ENCODE data around the gene TNNT2. TPM values are rescaled to one million over a fixed set of nuclear protein-coding genes. Genes with fewer than 3 reads are reported as not detected.

The TNNT2 gene
- total RNA-seq, 1 donor from 2014 or later = 21.3 TPM

DNA sequence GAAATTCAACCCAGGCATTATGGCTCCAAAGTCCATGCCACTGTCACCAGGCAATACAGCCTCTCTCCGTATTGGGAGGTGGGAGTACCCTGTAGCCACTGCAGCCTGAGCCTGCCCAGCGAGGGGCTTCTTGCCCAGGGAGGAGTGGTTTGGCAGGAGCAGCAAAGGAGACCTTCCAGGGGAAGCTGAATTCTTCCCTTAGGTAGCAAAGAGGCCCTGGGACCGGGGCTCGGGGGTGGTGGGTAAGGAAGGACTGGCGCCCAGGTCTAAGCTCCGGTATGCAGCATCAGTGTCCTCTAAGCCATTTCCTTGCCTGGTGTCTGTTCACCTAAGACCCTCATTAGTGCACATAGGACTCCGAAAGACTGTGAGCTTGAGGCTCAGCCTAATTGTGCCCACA, 17.0 kb downstream of the TNNT2 start:
- Mint-ChIP-seq H3K4me3 (no peak overlapping the region), H3K9me3 (no peaks in the 10 kb centered on the region), H3K27me3 (peaks cover 3% of the 10 kb centered on the region), H3K4me1 (ENCODE audit: unreplicated experiment) (no peaks in the 10 kb centered on the region), H3K27ac (no peak overlapping the region), H3K36me3 (no peaks in the 10 kb centered on the region)
- TF ChIP-seq, protein P1, sequence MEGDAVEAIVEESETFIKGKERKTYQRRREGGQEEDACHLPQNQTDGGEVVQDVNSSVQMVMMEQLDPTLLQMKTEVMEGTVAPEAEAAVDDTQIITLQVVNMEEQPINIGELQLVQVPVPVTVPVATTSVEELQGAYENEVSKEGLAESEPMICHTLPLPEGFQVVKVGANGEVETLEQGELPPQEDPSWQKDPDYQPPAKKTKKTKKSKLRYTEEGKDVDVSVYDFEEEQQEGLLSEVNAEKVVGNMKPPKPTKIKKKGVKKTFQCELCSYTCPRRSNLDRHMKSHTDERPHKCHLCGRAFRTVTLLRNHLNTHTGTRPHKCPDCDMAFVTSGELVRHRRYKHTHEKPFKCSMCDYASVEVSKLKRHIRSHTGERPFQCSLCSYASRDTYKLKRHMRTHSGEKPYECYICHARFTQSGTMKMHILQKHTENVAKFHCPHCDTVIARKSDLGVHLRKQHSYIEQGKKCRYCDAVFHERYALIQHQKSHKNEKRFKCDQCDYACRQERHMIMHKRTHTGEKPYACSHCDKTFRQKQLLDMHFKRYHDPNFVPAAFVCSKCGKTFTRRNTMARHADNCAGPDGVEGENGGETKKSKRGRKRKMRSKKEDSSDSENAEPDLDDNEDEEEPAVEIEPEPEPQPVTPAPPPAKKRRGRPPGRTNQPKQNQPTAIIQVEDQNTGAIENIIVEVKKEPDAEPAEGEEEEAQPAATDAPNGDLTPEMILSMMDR (conservative IDR thresholded peaks at IDR 0.05) = no peak
- no peak for DNase-seq (ENCODE audit: extremely low spot score, unreplicated experiment)

DNA sequence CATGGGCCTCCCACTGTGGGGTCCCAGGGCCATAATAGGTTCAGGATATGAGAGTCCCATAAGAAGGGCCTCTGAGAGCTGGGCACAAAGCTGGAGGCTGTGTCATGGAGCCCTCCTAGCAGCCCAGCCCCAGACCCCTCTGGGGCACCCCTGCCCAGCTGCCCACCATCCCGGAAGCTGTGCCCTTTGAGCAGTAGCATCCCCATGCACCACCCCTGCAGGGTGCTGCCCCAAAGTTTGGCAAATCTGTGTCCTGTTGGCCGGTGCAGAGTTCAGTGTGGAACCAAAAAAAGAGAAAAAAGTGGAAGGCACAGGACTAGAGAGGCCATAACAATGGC, 17.6 kb downstream of the TNNT2 start:
- Mint-ChIP-seq H3K27me3 (peaks cover 3% of the 10 kb centered on the region), H3K4me3 (no peak overlapping the region), H3K36me3 (no peaks in the 10 kb centered on the region), H3K4me1 (ENCODE audit: unreplicated experiment) (no peaks in the 10 kb centered on the region), H3K27ac (no peak overlapping the region), H3K9me3 (no peaks in the 10 kb centered on the region)
- no peak for DNase-seq (ENCODE audit: extremely low spot score, unreplicated experiment)
- TF ChIP-seq, protein P1 (conservative IDR thresholded peaks at IDR 0.05) = no peak

DNA sequence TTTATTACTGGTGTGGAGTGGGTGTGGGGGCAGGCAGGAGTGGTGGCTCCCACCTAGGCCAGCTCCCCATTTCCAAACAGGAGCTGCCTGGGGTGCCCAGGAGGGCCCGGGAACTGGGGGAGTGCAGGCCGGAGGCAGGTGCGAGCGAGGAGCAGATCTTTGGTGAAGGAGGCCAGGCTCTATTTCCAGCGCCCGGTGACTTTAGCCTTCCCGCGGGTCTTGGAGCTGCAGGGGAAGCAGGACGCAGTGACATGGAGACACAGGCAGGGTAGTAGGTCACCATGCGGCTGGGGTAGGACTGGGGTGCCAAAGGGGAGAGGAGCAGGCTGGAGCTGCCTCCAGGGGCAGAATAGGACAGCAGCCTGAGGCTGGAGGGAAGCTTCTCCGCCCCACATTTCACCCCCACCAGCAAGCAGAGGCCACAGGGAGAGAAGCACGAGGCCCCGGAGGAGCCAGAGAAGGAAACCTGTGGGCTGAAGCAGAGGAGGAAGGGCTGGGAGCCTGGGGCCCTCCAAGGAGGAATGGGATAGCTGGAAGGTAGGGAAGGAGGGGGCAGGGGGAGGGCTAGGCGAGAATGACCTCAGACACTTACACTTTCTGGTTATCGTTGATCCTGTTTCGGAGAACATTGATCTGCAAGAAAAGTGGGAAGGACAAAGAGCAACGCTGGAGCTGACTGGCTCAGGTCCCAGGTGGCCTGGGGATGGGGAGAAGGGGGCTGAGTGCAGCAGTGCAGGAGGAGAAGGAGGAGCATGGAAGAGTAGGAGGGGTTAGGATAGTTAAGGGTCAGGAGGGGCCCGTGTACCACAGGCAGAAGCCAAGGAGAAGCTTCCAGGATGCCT, 18.2 kb downstream of the TNNT2 start:
- DNase-seq (ENCODE audit: extremely low spot score, unreplicated experiment) = no peak
- H3K27ac Mint-ChIP-seq = no peak overlapping the region
- H3K9me3 Mint-ChIP-seq = no peaks in the 10 kb centered on the region
- H3K27me3 Mint-ChIP-seq = peaks cover 3% of the 10 kb centered on the region
- TF ChIP-seq, protein P1 (conservative IDR thresholded peaks at IDR 0.05) = no peak
- H3K36me3 Mint-ChIP-seq = no peaks in the 10 kb centered on the region
- no peak overlapping the region for H3K4me3 Mint-ChIP-seq
- H3K4me1 Mint-ChIP-seq (ENCODE audit: unreplicated experiment) = no peaks in the 10 kb centered on the region

DNA sequence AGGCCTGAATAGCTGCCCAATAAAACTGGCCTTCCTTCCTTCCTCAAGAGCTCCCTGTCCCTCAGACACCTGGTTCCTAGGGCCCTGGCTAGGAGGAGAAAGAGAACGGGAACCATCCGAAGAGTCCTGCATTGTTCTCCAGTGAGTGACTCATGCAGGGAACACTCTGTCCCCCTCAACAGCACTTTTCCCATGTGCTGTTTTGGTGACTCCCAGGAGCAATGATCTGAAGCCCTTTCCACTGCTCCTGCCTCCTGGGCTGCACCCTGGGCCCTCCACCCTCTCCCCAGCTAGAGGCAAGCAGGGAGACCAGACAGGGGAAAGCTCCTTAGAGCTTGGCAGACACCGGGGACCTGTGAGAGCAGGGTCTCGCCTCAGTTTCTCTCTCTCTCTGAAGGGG, 18.9 kb downstream of the TNNT2 start:
- no peak overlapping the region for H3K27ac Mint-ChIP-seq
- H3K9me3 Mint-ChIP-seq = no peaks in the 10 kb centered on the region
- H3K4me3 Mint-ChIP-seq = no peak overlapping the region
- no peaks in the 10 kb centered on the region for H3K36me3 Mint-ChIP-seq
- H3K4me1 Mint-ChIP-seq (ENCODE audit: unreplicated experiment) = peaks cover 2% of the 10 kb centered on the region
- peaks cover 3% of the 10 kb centered on the region for H3K27me3 Mint-ChIP-seq
- no peak for DNase-seq (ENCODE audit: extremely low spot score, unreplicated experiment)
- TF ChIP-seq, protein P1 (conservative IDR thresholded peaks at IDR 0.05) = no peak

DNA sequence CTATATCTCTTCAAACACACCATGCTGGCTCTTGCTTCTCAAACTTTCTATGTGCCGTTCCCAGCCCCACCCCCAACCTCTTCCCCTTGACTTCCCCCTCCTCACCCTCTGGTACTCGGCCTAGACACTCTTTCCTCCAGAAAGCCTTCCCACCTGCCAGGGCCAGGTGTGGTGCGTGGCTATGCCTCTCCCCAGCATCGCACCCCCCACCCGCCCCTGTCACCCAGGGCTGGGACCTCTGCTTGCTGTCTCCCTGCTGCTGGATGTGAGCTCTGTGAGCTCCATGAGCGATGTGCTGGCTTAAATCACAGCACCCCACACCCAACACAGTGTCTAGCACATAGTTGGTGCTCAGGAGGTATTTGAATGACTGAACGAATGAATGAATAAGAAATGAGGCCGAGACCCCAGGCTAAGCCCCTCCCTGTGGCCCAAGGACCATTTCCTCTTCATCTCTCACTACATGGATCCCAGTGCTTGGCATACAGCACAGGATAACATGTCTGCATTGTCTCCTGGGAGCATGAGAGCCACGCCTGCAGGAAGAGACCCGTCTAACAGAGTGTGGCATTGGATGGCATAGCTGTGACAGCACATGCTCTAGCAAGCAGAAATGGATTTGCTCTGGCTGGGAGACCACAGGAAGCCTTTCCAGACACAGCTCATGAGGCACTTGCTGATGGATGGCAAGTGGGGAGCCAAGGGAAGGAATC, 19.7 kb downstream of the TNNT2 start:
- no peak overlapping the region for H3K27ac Mint-ChIP-seq
- TF ChIP-seq, protein P1 (conservative IDR thresholded peaks at IDR 0.05) = no peak
- no peaks in the 10 kb centered on the region for H3K36me3 Mint-ChIP-seq
- H3K27me3 Mint-ChIP-seq = peaks cover 3% of the 10 kb centered on the region
- H3K4me1 Mint-ChIP-seq (ENCODE audit: unreplicated experiment) = peaks cover 5% of the 10 kb centered on the region
- H3K9me3 Mint-ChIP-seq = no peaks in the 10 kb centered on the region
- no peak overlapping the region for H3K4me3 Mint-ChIP-seq
- no peak for DNase-seq (ENCODE audit: extremely low spot score, unreplicated experiment)
